ENCODE results near the gene CDKN1B. TPM values are rescaled to one million over a fixed set of nuclear protein-coding genes. Genes with fewer than 3 reads are reported as not detected.

The CDKN1B gene
- total and polyA plus RNA-seq, 2 of the 13 experiments (the other 11 are each of a cell fraction or from before 2014, with no cell fraction given): 20.1 to 37.2 TPM

GRCh38 chr12:12716793-12717585, at the start of gene CDKN1B (continued):
- TF ChIP-seq ATF2 (CRISPR knock-in tag; IDR thresholded peaks at IDR 0.05): 0 out of 2 replicates have a peak, but pooled peaks have one; percentile 33
- TF ChIP-seq KDM2A (CRISPR knock-in tag; IDR thresholded peaks at IDR 0.05; ENCODE audit: borderline replicate concordance, low read depth): peak; percentile 81; the same call in 1 of the 2 replicates
- peak; percentile 29; the same call in 1 of the 2 replicates for TF ChIP-seq HMG20A (CRISPR knock-in tag; IDR thresholded peaks at IDR 0.05; ENCODE audit: borderline replicate concordance)
- no peak for TF ChIP-seq ATF1 (CRISPR knock-in tag; IDR thresholded peaks at IDR 0.05)
- TF ChIP-seq RERE (CRISPR knock-in tag; IDR thresholded peaks at IDR 0.05; ENCODE audit: low read depth): no peak
- TF ChIP-seq ZNF574 (CRISPR knock-in tag; IDR thresholded peaks at IDR 0.05): peak; percentile 52; the same call in 1 of the 2 replicates
- peak; percentile 47 for TF ChIP-seq BORCS8-MEF2B (CRISPR knock-in tag; IDR thresholded peaks at IDR 0.05)
- peak; percentile 12; the same call in 1 of the 2 replicates for TF ChIP-seq BRCA1 (CRISPR knock-in tag; IDR thresholded peaks at IDR 0.05)
- TF ChIP-seq ZBTB10 (CRISPR knock-in tag; IDR thresholded peaks at IDR 0.05; ENCODE audit: borderline replicate concordance): peak; percentile 62; the same call in 1 of the 2 replicates
- TF ChIP-seq ZNF333 (CRISPR knock-in tag; IDR thresholded peaks at IDR 0.05; ENCODE audit: borderline replicate concordance): no peak
- no peak for TF ChIP-seq RAD51 (IDR thresholded peaks at IDR 0.05; ENCODE audit: borderline replicate concordance)
- 0 out of 2 replicates have a peak, but pooled peaks have one; percentile 61 for TF ChIP-seq ZNF414 (CRISPR knock-in tag; IDR thresholded peaks at IDR 0.05)
- TF ChIP-seq PRPF4 (IDR thresholded peaks at IDR 0.05; ENCODE audit: low read depth, low read length, poor library complexity, severe bottlenecking): no peak
- no peak for TF ChIP-seq HNRNPK (IDR thresholded peaks at IDR 0.05; ENCODE audit: low read depth, low read length, poor library complexity, severe bottlenecking)
